HepG2 (cell line): ENCODE measurements around the gene HES7. TPM values are rescaled to one million over a fixed set of nuclear protein-coding genes. Genes with fewer than 3 reads are reported as not detected.

Source experiments
- HDAC2 ChIP-seq: sonication (generic); formaldehyde crosslinking; IDR thresholded peaks from 2 replicates; pipeline ENCODE4 v1.4.0; 2020; ENCODE audit warnings: missing genetic modification reagents
- HNRNPK ChIP-seq: fragments of 200-400 bp; formaldehyde crosslinking; IDR thresholded peaks from 2 replicates; pipeline ENCODE4 v1.6.1; 2018; ENCODE audit warnings: low read length, low read depth, moderate library complexity, mild to moderate bottlenecking; ENCODE audit not compliant: poor library complexity, severe bottlenecking
- HNRNPLL ChIP-seq: fragments of 200-400 bp; formaldehyde crosslinking; IDR thresholded peaks from 2 replicates; pipeline ENCODE4 v1.6.1; 2017; ENCODE audit warnings: mild to moderate bottlenecking, low read depth, low read length; ENCODE audit not compliant: poor library complexity, severe bottlenecking
- MAX ChIP-seq: IDR thresholded peaks from 2 replicates; pipeline ENCODE4 v1.6.1; 2012; ENCODE audit warnings: inconsistent platforms
- POLR2A ChIP-seq, 2 experiments: IDR thresholded peaks; 2 replicates each; pipeline ENCODE4 v1.6.1; 2011; ENCODE audit warnings: low read depth in 2 of 2, low read length in 2 of 2, mild to moderate bottlenecking in 1 of 2, moderate library complexity in 1 of 2; ENCODE audit not compliant: insufficient read depth in 1 of 2
- PRDM10 ChIP-seq: sonication (generic); formaldehyde crosslinking; IDR thresholded peaks from 2 replicates; pipeline ENCODE4 v1.4.0; 2020; ENCODE audit warnings: low read depth, missing genetic modification reagents
- PTBP1 ChIP-seq: fragments of 200-400 bp; formaldehyde crosslinking; IDR thresholded peaks from 2 replicates; pipeline ENCODE4 v1.6.1; 2018; ENCODE audit warnings: low read length, low read depth; ENCODE audit not compliant: poor library complexity, severe bottlenecking
- ZBTB44 ChIP-seq: sonication (generic); formaldehyde crosslinking; IDR thresholded peaks from 2 replicates; pipeline ENCODE4 v1.4.0; 2020; ENCODE audit warnings: missing genetic modification reagents
- ZFP62 ChIP-seq: sonication (generic); formaldehyde crosslinking; IDR thresholded peaks from 2 replicates; pipeline ENCODE4 v1.4.0; 2020; ENCODE audit warnings: missing genetic modification reagents
- ZMYM2 ChIP-seq: sonication (generic); formaldehyde crosslinking; IDR thresholded peaks from 2 replicates; pipeline ENCODE4 v1.8.0; 2022; ENCODE audit warnings: mild to moderate bottlenecking, missing genetic modification reagents
- ZNF326 ChIP-seq: sonication (generic); formaldehyde crosslinking; IDR thresholded peaks from 2 replicates; pipeline ENCODE4 v1.4.0; 2020; ENCODE audit warnings: missing genetic modification reagents, borderline replicate concordance
- ZNF615 ChIP-seq: sonication (generic); formaldehyde crosslinking; IDR thresholded peaks from 2 replicates; pipeline ENCODE4 v1.5.0; 2020; ENCODE audit warnings: mild to moderate bottlenecking, missing genetic modification reagents, borderline replicate concordance
- ZNF704 ChIP-seq: sonication (generic); formaldehyde crosslinking; IDR thresholded peaks from 2 replicates; pipeline ENCODE4 v1.8.1; 2023; ENCODE audit warnings: mild to moderate bottlenecking, inconsistent platforms, moderate library complexity, missing genetic modification reagents, borderline replicate concordance
- polyA plus RNA-seq, 8 experiments: library from polyadenylated mRNA; depleted of rRNA in 3 of 8; stranded (reverse) in 7 of 8; unstranded in 1 of 8; fragments of >200 nt; fragmentation: Illumina TruSeq in 4 of 8; extraction: Trizol in 4 of 8; gene quantifications; 2 replicates each; pipeline versions ENCODE4 v1.2.1 to v1.2.3, GENCODE V29; 2011 to 2016; ENCODE audit warnings: low read depth in 4 of 8, missing spikeins in 1 of 8, mixed read lengths in 1 of 8; ENCODE audit not compliant: insufficient read depth in 1 of 8
- total RNA-seq, 5 experiments: library from RNA; depleted of rRNA; stranded (reverse); fragments of >200 nt; fragmentation: Illumina TruSeq; extraction: Trizol; gene quantifications; 2 replicates each; pipeline ENCODE4 v1.2.3, GENCODE V29; 2016; ENCODE audit warnings: low read depth in 1 of 5
- TF ChIP-seq, protein P1 (sequence below): sonication (generic); formaldehyde crosslinking; IDR thresholded peaks from 2 replicates; pipeline ENCODE4 v1.4.0; 2020; ENCODE audit warnings: missing genetic modification reagents
- TF ChIP-seq, protein P2 (sequence below): sonication (generic); formaldehyde crosslinking; IDR thresholded peaks from 2 replicates; pipeline ENCODE4 v1.4.0; 2020; ENCODE audit warnings: missing genetic modification reagents
- TF ChIP-seq, protein P3 (sequence below): sonication (generic); formaldehyde crosslinking; IDR thresholded peaks from 2 replicates; pipeline ENCODE4 v1.5.1; 2020; ENCODE audit warnings: mild to moderate bottlenecking, missing genetic modification reagents, moderate library complexity

HES7 gene
- total and polyA plus RNA-seq, 2 of the 13 experiments (the other 11 are each of a cell fraction or from before 2014, with no cell fraction given): not detected

DNA sequence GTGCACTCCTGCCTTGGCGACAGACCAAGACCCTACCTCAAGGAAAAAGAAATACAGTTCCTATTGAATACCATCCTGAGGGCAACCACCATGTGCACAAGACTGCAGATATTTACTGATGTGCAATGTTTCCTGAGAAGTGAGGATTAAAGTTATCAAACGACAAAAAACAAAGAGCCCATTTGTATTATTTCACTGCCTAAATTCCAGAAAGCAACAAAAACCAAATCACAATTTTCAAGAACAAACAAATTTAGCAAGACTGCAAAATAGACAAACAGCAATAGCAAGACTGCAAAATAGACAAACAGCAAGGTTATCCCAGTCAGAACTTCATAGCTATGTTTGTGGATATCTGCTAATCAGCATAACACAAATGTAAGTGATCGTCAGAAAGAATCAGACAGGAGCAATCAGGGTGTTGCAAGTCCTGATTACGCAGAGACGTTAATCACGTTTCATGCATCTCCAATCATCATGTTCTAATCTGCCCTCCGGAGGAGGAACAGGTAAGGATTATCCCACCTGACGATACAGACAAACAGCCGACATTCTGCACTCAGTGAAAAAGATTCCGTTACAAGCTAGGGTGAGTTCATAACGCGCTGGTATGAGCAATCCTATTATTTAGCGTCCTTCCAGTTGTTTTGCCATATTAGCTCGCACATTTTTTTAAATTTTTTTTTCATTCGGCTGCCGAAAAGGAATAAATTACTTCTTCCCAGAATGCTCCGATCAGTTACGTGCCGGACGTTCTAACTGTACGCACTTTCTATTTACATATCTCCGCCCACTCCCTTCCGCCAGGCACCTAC, 49.4 kb upstream of the HES7 start (continued):
- TF ChIP-seq PRDM10 (peak; percentile 82), HDAC2 (CRISPR knock-in tag) (peak; percentile 91), POLR2A (IDR thresholded peaks at IDR 0.05; ENCODE audit: insufficient read depth in 1 of 2, low read depth in 2 of 2, low read length in 2 of 2) (peak; percentile 100), ZNF615 (CRISPR knock-in tag) (peak; percentile 77; the same call in 1 of the 2 replicates), HNRNPLL (no peak), PTBP1 (no peak), ZMYM2 (CRISPR knock-in tag) (peak; percentile 65; the same call in 1 of the 2 replicates), ZFP62 (CRISPR knock-in tag) (peak; percentile 97; the same call in 1 of the 2 replicates), HNRNPK (no peak), ZNF326 (CRISPR knock-in tag) (peak; percentile 32; the same call in 1 of the 2 replicates), MAX (peak; percentile 79), ZBTB44 (CRISPR knock-in tag) (peak; percentile 96), ZNF704 (CRISPR knock-in tag) (no peak; the same call in 1 of the 2 replicates)
- TF ChIP-seq, protein P1, sequence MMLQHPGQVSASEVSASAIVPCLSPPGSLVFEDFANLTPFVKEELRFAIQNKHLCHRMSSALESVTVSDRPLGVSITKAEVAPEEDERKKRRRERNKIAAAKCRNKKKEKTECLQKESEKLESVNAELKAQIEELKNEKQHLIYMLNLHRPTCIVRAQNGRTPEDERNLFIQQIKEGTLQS (CRISPR knock-in tag): peak; percentile 84
- TF ChIP-seq, protein P2, sequence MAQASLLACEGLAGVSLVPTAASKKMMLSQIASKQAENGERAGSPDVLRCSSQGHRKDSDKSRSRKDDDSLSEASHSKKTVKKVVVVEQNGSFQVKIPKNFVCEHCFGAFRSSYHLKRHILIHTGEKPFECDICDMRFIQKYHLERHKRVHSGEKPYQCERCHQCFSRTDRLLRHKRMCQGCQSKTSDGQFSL (CRISPR knock-in tag): peak; percentile 84
- TF ChIP-seq, protein P3, sequence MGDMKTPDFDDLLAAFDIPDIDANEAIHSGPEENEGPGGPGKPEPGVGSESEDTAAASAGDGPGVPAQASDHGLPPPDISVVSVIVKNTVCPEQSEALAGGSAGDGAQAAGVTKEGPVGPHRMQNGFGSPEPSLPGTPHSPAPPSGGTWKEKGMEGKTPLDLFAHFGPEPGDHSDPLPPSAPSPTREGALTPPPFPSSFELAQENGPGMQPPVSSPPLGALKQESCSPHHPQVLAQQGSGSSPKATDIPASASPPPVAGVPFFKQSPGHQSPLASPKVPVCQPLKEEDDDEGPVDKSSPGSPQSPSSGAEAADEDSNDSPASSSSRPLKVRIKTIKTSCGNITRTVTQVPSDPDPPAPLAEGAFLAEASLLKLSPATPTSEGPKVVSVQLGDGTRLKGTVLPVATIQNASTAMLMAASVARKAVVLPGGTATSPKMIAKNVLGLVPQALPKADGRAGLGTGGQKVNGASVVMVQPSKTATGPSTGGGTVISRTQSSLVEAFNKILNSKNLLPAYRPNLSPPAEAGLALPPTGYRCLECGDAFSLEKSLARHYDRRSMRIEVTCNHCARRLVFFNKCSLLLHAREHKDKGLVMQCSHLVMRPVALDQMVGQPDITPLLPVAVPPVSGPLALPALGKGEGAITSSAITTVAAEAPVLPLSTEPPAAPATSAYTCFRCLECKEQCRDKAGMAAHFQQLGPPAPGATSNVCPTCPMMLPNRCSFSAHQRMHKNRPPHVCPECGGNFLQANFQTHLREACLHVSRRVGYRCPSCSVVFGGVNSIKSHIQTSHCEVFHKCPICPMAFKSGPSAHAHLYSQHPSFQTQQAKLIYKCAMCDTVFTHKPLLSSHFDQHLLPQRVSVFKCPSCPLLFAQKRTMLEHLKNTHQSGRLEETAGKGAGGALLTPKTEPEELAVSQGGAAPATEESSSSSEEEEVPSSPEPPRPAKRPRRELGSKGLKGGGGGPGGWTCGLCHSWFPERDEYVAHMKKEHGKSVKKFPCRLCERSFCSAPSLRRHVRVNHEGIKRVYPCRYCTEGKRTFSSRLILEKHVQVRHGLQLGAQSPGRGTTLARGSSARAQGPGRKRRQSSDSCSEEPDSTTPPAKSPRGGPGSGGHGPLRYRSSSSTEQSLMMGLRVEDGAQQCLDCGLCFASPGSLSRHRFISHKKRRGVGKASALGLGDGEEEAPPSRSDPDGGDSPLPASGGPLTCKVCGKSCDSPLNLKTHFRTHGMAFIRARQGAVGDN: no peak
